ENCODE measurements around the gene KRTCAP2. TPM values are rescaled to one million over a fixed set of nuclear protein-coding genes. Genes with fewer than 3 reads are reported as not detected.
"Not testable (repeated sequence)": the region's sequence is repeated elsewhere in the genome, so short reads cannot be mapped to it uniquely, and the experiment has no call there.

The KRTCAP2 gene
- total RNA-seq: 100 to 1,000 TPM; 183 to 308 TPM

DNA sequence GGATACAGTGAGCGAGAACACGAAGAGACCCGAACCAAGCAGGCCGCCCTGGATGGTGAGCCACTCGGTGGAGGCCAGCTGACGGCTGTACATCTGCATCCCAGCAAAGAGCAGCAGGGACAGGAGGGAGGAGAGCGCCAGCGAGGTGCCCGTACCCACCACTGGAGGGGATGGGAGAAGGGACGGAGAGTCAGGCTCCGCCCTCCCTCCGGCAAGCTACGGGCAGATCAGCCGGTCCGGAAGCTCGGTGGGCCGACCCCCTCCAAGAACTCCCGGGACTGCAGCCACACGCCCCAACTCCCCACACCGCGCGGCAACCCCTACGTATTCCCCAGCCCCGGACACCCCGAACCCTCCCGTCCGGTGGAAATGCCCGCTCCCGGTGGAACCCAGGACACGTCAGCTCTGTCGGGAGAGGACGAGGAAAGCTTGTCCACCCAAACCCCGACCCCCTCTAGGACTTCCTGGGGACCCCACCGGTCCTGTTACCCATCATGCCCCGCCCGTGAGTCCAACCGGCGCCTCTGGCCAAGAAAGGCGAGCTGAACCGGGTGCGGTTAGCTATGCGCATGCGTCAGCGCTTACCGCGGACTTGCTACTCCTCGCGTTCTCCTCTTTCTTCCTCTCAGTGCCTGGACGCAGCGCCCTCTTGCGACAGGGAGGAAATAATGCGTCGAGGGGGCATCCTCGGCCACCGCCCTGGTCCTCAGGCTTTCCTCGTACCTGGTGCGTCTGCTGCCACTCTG is at the start of gene KRTCAP2:
KRTCAP2 (minus strand) TSS at position 573 of the 746 bp plus-strand sequence; CDS start at position 493, 80 bp downstream.
- peaks cover 18% of the 10 kb centered on the region for H3K36me3 Mint-ChIP-seq (ENCODE audit: low read depth)
- H3K4me1 Mint-ChIP-seq: peaks cover 58% of the 10 kb centered on the region
- H3K27ac Mint-ChIP-seq: peak within 1 kb of the TSS; percentile 96
- no peaks in the 10 kb centered on the region for H3K9me3 Mint-ChIP-seq
- no peaks in the 10 kb centered on the region for H3K27me3 Mint-ChIP-seq
- peak within 1 kb of the TSS; percentile 96 for H3K4me3 Mint-ChIP-seq
- CTCF ChIA-PET: interaction anchor here (0.6 to 4.6 kb wide), 60 partner anchors 8 to 893 kb away, joined by 3 to 52 read pairs (median 4); partner anchors contain the start of genes CLK2, DCST1, DCST2 and DPM3
- POLR2A ChIA-PET: interaction anchor here (0.6 kb wide), 1 partner anchor 88 kb away, joined by 3 read pairs; no protein-coding TSS in a partner anchor
- DNase-seq: peak; percentile 96

DNA sequence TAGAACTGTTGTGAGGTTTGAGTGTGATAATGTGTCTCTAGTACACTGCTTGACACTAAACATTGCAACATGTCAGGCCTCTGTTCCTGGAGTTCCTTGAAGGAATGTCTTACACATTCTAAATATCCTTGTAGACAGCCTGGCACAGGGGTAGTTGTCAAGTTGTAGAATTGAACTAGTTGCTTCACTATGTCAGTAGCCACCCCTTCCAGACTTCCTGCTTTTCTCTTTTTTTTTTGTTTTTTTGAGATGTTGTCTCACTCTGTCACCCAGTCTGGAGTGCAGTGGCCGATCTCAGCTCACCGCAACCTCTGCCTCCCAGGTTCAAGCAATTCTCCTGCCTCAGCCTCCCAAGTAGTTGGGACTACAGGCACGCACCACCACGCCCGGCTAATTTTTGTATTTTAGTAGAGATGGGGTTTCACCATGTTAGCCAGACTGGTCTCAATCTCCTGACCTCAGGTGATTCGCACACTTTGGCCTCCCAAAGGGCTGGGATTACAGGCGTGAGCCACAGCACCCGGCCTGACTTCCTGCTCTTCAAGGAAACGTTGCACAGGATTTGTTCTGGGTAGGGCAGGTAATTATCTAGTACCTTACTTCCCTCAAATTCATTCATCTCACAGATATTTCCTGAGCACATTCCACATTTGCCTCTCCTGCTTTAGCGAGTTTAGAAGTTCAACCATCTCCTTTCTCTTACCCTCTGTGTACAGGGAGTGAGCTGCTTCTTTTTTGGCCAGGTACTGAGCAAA is 47.3 kb upstream of the KRTCAP2 start:
- H3K9me3 Mint-ChIP-seq, DNase-seq, POLR2A ChIA-PET, H3K27me3 Mint-ChIP-seq, H3K4me3 Mint-ChIP-seq: not testable (repeated sequence)
- CTCF ChIA-PET: interaction anchor here (0.6 to 1.3 kb wide), 3 partner anchors 11 to 117 kb away, joined by 3 to 4 read pairs (median 3); no protein-coding TSS in a partner anchor
- Mint-ChIP-seq H3K4me1 (peaks cover 36% of the 10 kb centered on the region), H3K27ac (peak overlapping the region; percentile 75), H3K36me3 (ENCODE audit: low read depth) (peaks cover 11% of the 10 kb centered on the region)

- H3K27me3 Mint-ChIP-seq: no peaks in the 10 kb centered on the region
- peak overlapping the region; percentile 87 for H3K27ac Mint-ChIP-seq
- no peak for DNase-seq
- peaks cover 36% of the 10 kb centered on the region for H3K4me1 Mint-ChIP-seq
- H3K4me3 Mint-ChIP-seq: no peak overlapping the region
- peaks cover 2% of the 10 kb centered on the region for H3K9me3 Mint-ChIP-seq
- POLR2A ChIA-PET: interaction anchor here (0.6 kb wide), 1 partner anchor 1684 kb away, joined by 3 read pairs; the partner anchor contains the start of gene S100A6
- CTCF ChIA-PET: interaction anchor here (1.0 to 2.0 kb wide), 3 partner anchors 10 to 104 kb away, joined by 3 to 6 read pairs (median 4); no protein-coding TSS in a partner anchor
- peaks cover 12% of the 10 kb centered on the region for H3K36me3 Mint-ChIP-seq (ENCODE audit: low read depth)
Observed at GRCh38 chr1:155219592-155220031, 46.5 kb upstream of the KRTCAP2 start.

- no peak overlapping the region for H3K4me3 Mint-ChIP-seq
- POLR2A ChIA-PET: interaction anchor here (0.6 kb wide), 1 partner anchor 1683 kb away, joined by 3 read pairs; the partner anchor contains the start of gene S100A6
- peaks cover 2% of the 10 kb centered on the region for H3K9me3 Mint-ChIP-seq
- H3K27ac Mint-ChIP-seq: peak overlapping the region; percentile 87
- peak; percentile 46 for DNase-seq
- CTCF ChIA-PET: interaction anchor here (1.0 to 2.0 kb wide), 5 partner anchors 10 to 105 kb away, joined by 3 to 6 read pairs (median 3); no protein-coding TSS in a partner anchor
- H3K27me3 Mint-ChIP-seq: no peaks in the 10 kb centered on the region
- peaks cover 33% of the 10 kb centered on the region for H3K4me1 Mint-ChIP-seq
- H3K36me3 Mint-ChIP-seq (ENCODE audit: low read depth): peaks cover 9% of the 10 kb centered on the region
Observed at GRCh38 chr1:155218854-155219591, 45.9 kb upstream of the KRTCAP2 start.

DNA sequence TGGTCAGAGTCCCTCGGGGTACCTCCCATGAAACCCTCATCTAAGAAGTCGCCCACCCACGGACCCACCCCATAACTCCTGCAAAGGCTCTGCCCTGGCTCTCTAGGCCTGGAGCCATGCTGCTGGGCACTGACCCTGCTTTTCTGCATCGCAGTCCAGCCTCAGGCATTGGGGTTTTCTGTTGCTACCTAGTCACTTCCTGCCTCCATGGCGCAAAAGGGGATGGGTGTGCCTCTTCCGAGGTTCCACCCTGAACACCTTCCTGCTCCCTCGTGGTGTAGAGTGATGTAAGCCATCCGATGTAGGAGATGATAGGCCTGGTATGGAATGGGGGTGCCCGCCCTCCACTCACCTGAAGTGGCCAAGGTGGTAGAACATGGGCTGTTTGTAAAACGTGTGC is 41.6 kb upstream of the KRTCAP2 start:
- H3K4me3 Mint-ChIP-seq, DNase-seq, H3K9me3 Mint-ChIP-seq, CTCF ChIA-PET, H3K27me3 Mint-ChIP-seq, POLR2A ChIA-PET: not testable (repeated sequence)
- Mint-ChIP-seq H3K27ac (peak overlapping the region; percentile 82), H3K4me1 (peaks cover 31% of the 10 kb centered on the region), H3K36me3 (ENCODE audit: low read depth) (peaks cover 13% of the 10 kb centered on the region)

GRCh38 chr1:155212051-155212440 is 38.9 kb upstream of the KRTCAP2 start:
- DNase-seq, H3K9me3 Mint-ChIP-seq, H3K4me3 Mint-ChIP-seq, POLR2A ChIA-PET, H3K27me3 Mint-ChIP-seq, H3K27ac Mint-ChIP-seq: not testable (repeated sequence)
- peaks cover 32% of the 10 kb centered on the region for H3K4me1 Mint-ChIP-seq
- CTCF ChIA-PET: interaction anchor here (0.6 to 1.5 kb wide), 3 partner anchors 36 to 588 kb away, joined by 3 to 4 read pairs (median 3); partner anchors contain the start of gene KRTCAP2
- H3K36me3 Mint-ChIP-seq (ENCODE audit: low read depth): peaks cover 13% of the 10 kb centered on the region

GRCh38 chr1:155211381-155212050 is 38.4 kb upstream of the KRTCAP2 start:
- Mint-ChIP-seq H3K36me3 (ENCODE audit: low read depth) (peaks cover 13% of the 10 kb centered on the region), H3K4me1 (peaks cover 37% of the 10 kb centered on the region)
- H3K9me3 Mint-ChIP-seq, H3K27me3 Mint-ChIP-seq, H3K27ac Mint-ChIP-seq, POLR2A ChIA-PET, DNase-seq, H3K4me3 Mint-ChIP-seq: not testable (repeated sequence)
- CTCF ChIA-PET: interaction anchor here (1.1 to 1.5 kb wide), 2 partner anchors 36 to 38 kb away, joined by 3 to 4 read pairs; partner anchors contain the start of gene KRTCAP2

- Mint-ChIP-seq H3K4me3 (peak overlapping the region; percentile 5), H3K27me3 (no peaks in the 10 kb centered on the region), H3K9me3 (no peaks in the 10 kb centered on the region), H3K4me1 (peaks cover 37% of the 10 kb centered on the region), H3K27ac (peak overlapping the region; percentile 9), H3K36me3 (ENCODE audit: low read depth) (peaks cover 13% of the 10 kb centered on the region)
- CTCF ChIA-PET: interaction anchor here (1.5 kb wide), 1 partner anchor 37 kb away, joined by 4 read pairs; the partner anchor contains the start of gene KRTCAP2
- POLR2A ChIA-PET: no interaction called here
- no peak for DNase-seq
Observed at GRCh38 chr1:155210314-155211104, 37.4 kb upstream of the KRTCAP2 start.

DNA sequence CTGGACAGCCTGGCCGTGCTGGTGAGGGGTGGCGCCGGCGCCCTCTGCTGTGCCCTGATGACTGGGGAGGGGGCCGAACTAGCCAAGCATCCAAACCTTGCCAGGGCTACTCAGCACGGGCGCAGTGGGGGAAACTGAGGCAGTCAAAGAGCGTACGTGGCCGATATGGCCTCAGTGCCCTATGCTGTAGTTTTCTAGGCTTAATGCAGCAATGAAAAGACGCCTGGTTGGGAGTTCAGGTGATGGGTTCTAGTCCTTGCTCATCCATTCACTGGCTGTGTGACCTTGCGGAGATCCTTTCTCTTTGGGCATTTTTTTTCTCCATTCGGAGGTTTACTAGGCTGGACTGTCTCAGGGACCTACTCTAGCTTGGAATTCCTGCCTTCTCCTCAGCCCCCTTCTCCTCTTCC is 36.2 kb upstream of the KRTCAP2 start:
- Mint-ChIP-seq H3K36me3 (ENCODE audit: low read depth) (peaks cover 8% of the 10 kb centered on the region), H3K4me1 (peaks cover 31% of the 10 kb centered on the region), H3K4me3 (peak overlapping the region; percentile 82), H3K9me3 (no peaks in the 10 kb centered on the region), H3K27ac (peak overlapping the region; percentile 91), H3K27me3 (no peaks in the 10 kb centered on the region)
- no peak for DNase-seq
- POLR2A ChIA-PET: interaction anchor here (0.6 kb wide), 1 partner anchor 18 kb away, joined by 3 read pairs; no protein-coding TSS in a partner anchor
- CTCF ChIA-PET: interaction anchor here (0.8 to 1.4 kb wide), 2 partner anchors 10 to 16 kb away, joined by 3 to 7 read pairs; no protein-coding TSS in a partner anchor

- Mint-ChIP-seq H3K27ac (peak within 1 kb of the TSS; percentile 91), H3K4me1 (peaks cover 31% of the 10 kb centered on the region), H3K27me3 (no peaks in the 10 kb centered on the region), H3K4me3 (peak within 1 kb of the TSS; percentile 82), H3K9me3 (no peaks in the 10 kb centered on the region), H3K36me3 (ENCODE audit: low read depth) (peaks cover 8% of the 10 kb centered on the region)
- DNase-seq: peak; percentile 90
- CTCF ChIA-PET: interaction anchor here (0.8 to 2.2 kb wide), 4 partner anchors 11 to 36 kb away, joined by 3 to 21 read pairs (median 6); partner anchors contain the start of gene KRTCAP2
- POLR2A ChIA-PET: interaction anchor here (0.6 kb wide), 1 partner anchor 18 kb away, joined by 3 read pairs; no protein-coding TSS in a partner anchor
Observed at GRCh38 chr1:155208541-155209311, 35.6 kb upstream of the KRTCAP2 start, which contains the start of gene MTX1. Gene MTX1 (plus strand): TSS chr1:155208695. CDS start chr1:155208805, 110 bp downstream.

Measured in activated CD4-positive, alpha-beta T cell treated with anti-CD3 and anti-CD28 coated beads, Interleukin-2, amount 10 ng/mL, durations not matched to agents 7 days and 5 days (primary cell).